Trophoblast cell (in vitro differentiated cells and primary cell): Measurements from ENCODE around the gene YJEFN3.

Source experiments
- DNase-seq, 2 donors: peaks; one replicate each; pipeline ENCODE4 v3.0.0-alpha.2; 2016
- H2AFZ ChIP-seq: 2 replicates; pipeline ENCODE4 v1.6.1; 2013; ENCODE audit warnings: low read length, moderate library complexity, mild to moderate bottlenecking; ENCODE audit not compliant: insufficient read depth, poor library complexity
- H2AK5ac ChIP-seq: 2 replicates; pipeline ENCODE4 v1.6.1; 2013; ENCODE audit warnings: mild to moderate bottlenecking, low read length
- H2BK120ac ChIP-seq: 2 replicates; pipeline ENCODE4 v1.6.1; 2013; ENCODE audit warnings: low read length, mild to moderate bottlenecking, moderate library complexity; ENCODE audit not compliant: insufficient read depth, poor library complexity
- H2BK12ac ChIP-seq: 2 replicates; pipeline ENCODE4 v1.6.1; 2013; ENCODE audit warnings: mild to moderate bottlenecking, low read length, moderate library complexity
- H2BK5ac ChIP-seq: 2 replicates; pipeline ENCODE4 v1.6.1; 2013; ENCODE audit warnings: low read length, low read depth, moderate library complexity, mild to moderate bottlenecking; ENCODE audit not compliant: poor library complexity
- H3K14ac ChIP-seq: 2 replicates; pipeline ENCODE4 v1.6.1; 2013; ENCODE audit warnings: mild to moderate bottlenecking, low read length
- H3K18ac ChIP-seq: 2 replicates; pipeline ENCODE4 v1.6.1; 2013; ENCODE audit warnings: mild to moderate bottlenecking, low read length
- H3K23ac ChIP-seq: 2 replicates; pipeline ENCODE4 v1.6.1; 2013; ENCODE audit warnings: low read length
- H3K27ac ChIP-seq: 2 replicates; pipeline ENCODE4 v1.5.1; 2013; ENCODE audit warnings: low read depth, mild to moderate bottlenecking, inconsistent platforms, low read length, moderate library complexity
- H3K27me3 ChIP-seq: 2 replicates; pipeline ENCODE4 v1.6.1; 2013; ENCODE audit warnings: inconsistent platforms, mild to moderate bottlenecking, low read length, moderate library complexity; ENCODE audit not compliant: insufficient read depth
- H3K36me3 ChIP-seq, 2 experiments: 1 replicate in 1 of 2; 2 replicates in 1 of 2; pipeline ENCODE4 v1.6.1; 2013; ENCODE audit warnings: low read length in 2 of 2, mild to moderate bottlenecking in 2 of 2, moderate library complexity in 1 of 2; ENCODE audit not compliant: insufficient read depth in 2 of 2, control insufficient read depth in 1 of 2
- H3K4ac ChIP-seq: 2 replicates; pipeline ENCODE4 v1.6.1; 2013; ENCODE audit warnings: low read depth, mild to moderate bottlenecking, low read length, moderate library complexity
- H3K4me1 ChIP-seq, 2 experiments: 1 replicate in 1 of 2; 2 replicates in 1 of 2; pipeline ENCODE4 v1.6.1; 2013; ENCODE audit warnings: low read length in 2 of 2, mild to moderate bottlenecking in 2 of 2, moderate library complexity in 1 of 2; ENCODE audit not compliant: insufficient read depth in 2 of 2, control insufficient read depth in 1 of 2
- H3K4me2 ChIP-seq: 2 replicates; pipeline ENCODE4 v1.6.1; 2013; ENCODE audit warnings: inconsistent platforms, mild to moderate bottlenecking, low read length, moderate library complexity
- H3K4me3 ChIP-seq: 2 replicates; pipeline ENCODE4 v1.5.1; 2013; ENCODE audit warnings: mild to moderate bottlenecking, low read depth, low read length, inconsistent platforms
- H3K79me1 ChIP-seq: one replicate; pipeline ENCODE4 v1.6.1; 2013; ENCODE audit warnings: low read length
- H3K79me2 ChIP-seq: 2 replicates; pipeline ENCODE4 v1.6.1; 2013; ENCODE audit warnings: low read length, mild to moderate bottlenecking; ENCODE audit not compliant: control insufficient read depth, insufficient read depth, poor library complexity
- H3K9ac ChIP-seq: 2 replicates; pipeline ENCODE4 v1.6.1; 2013; ENCODE audit warnings: mild to moderate bottlenecking, low read length
- H3K9me3 ChIP-seq: 2 replicates; pipeline ENCODE4 v1.6.1; 2013; ENCODE audit warnings: low read depth, mild to moderate bottlenecking, control low read depth, inconsistent platforms, low read length; ENCODE audit not compliant: insufficient read depth
- H4K12ac ChIP-seq: 2 replicates; pipeline ENCODE4 v1.6.1; 2013; ENCODE audit warnings: low read depth, mild to moderate bottlenecking, low read length, moderate library complexity
- H4K8ac ChIP-seq: 2 replicates; pipeline ENCODE4 v1.6.1; 2013; ENCODE audit warnings: low read depth, mild to moderate bottlenecking, low read length, moderate library complexity
- H4K91ac ChIP-seq: one replicate; pipeline ENCODE4 v1.6.1; 2013; ENCODE audit warnings: low read depth, mild to moderate bottlenecking, low read length, moderate library complexity
- WGBS: extraction: QIAGEN DNeasy Blood & Tissue Kit; methylation state at CpG from one replicate; pipeline ENCODE4 v1.1.7; 2013; ENCODE audit warnings: missing lambda C conversion rate; ENCODE audit not compliant: insufficient read length, insufficient coverage; ENCODE audit errors: extremely low coverage; 5-methylcytosine and 5-hydroxymethylcytosine counted together

The YJEFN3 gene

GRCh38 chr19:19485998-19486290, 42.8 kb upstream of the YJEFN3 start:
- Histone ChIP-seq H2BK120ac (no peak overlapping the region), H3K27ac (peak overlapping the region; percentile 61), H3K79me2 (peaks cover 16% of the 10 kb centered on the region), H4K8ac (no peak overlapping the region), H3K18ac (peak overlapping the region; percentile 48), H3K9ac (no peak overlapping the region), H2AK5ac (no peak overlapping the region), H3K4me2 (no peak overlapping the region), H3K4ac (no peak overlapping the region), H4K91ac (peak overlapping the region; percentile 16), H3K79me1 (peaks cover 15% of the 10 kb centered on the region), H2AFZ (no peak overlapping the region), H4K12ac (no peak overlapping the region), H3K36me3 (peaks cover 22 to 23% of the 10 kb centered on the region in 2 experiments), H3K9me3 (no peaks in the 10 kb centered on the region), H3K14ac (no peak overlapping the region), H3K4me1 (peaks cover 49 to 53% of the 10 kb centered on the region in 2 experiments), H2BK5ac (peak overlapping the region; percentile 22), H3K4me3 (no peak overlapping the region), H3K27me3 (no peaks in the 10 kb centered on the region), H3K23ac (no peak overlapping the region), H2BK12ac (no peak overlapping the region)
- WGBS: no CpG with 5 or more reads among the region's 5 CpGs
- DNase-seq: no peak

GRCh38 chr19:19486343-19487076, 42.2 kb upstream of the YJEFN3 start:
- peaks cover 16% of the 10 kb centered on the region for H3K79me2 ChIP-seq
- H3K4me3 ChIP-seq: no peak overlapping the region
- DNase-seq: peak; percentile 55 to 58
- H3K27ac ChIP-seq: peak overlapping the region; percentile 27
- no peak overlapping the region for H3K23ac ChIP-seq
- H3K14ac ChIP-seq: peak overlapping the region; percentile 14
- peak overlapping the region; percentile 76 for H3K4ac ChIP-seq
- H3K9ac ChIP-seq: no peak overlapping the region
- H3K4me1 ChIP-seq: peaks cover 49 to 53% of the 10 kb centered on the region in 2 experiments
- peaks cover 15% of the 10 kb centered on the region for H3K79me1 ChIP-seq
- H3K36me3 ChIP-seq: peaks cover 23% of the 10 kb centered on the region in 2 experiments
- no peak overlapping the region for H2AK5ac ChIP-seq
- H2BK5ac ChIP-seq: peak overlapping the region; percentile 18
- H2AFZ ChIP-seq: no peak overlapping the region
- H3K27me3 ChIP-seq: no peaks in the 10 kb centered on the region
- H3K9me3 ChIP-seq: no peaks in the 10 kb centered on the region
- H3K4me2 ChIP-seq: no peak overlapping the region
- peak overlapping the region; percentile 56 for H3K18ac ChIP-seq
- WGBS: no CpG with 5 or more reads among the region's 15 CpGs
- H2BK120ac ChIP-seq: no peak overlapping the region
- no peak overlapping the region for H4K8ac ChIP-seq
- H2BK12ac ChIP-seq: peak overlapping the region; percentile 10
- no peak overlapping the region for H4K12ac ChIP-seq
- peak overlapping the region; percentile 17 for H4K91ac ChIP-seq

DNA sequence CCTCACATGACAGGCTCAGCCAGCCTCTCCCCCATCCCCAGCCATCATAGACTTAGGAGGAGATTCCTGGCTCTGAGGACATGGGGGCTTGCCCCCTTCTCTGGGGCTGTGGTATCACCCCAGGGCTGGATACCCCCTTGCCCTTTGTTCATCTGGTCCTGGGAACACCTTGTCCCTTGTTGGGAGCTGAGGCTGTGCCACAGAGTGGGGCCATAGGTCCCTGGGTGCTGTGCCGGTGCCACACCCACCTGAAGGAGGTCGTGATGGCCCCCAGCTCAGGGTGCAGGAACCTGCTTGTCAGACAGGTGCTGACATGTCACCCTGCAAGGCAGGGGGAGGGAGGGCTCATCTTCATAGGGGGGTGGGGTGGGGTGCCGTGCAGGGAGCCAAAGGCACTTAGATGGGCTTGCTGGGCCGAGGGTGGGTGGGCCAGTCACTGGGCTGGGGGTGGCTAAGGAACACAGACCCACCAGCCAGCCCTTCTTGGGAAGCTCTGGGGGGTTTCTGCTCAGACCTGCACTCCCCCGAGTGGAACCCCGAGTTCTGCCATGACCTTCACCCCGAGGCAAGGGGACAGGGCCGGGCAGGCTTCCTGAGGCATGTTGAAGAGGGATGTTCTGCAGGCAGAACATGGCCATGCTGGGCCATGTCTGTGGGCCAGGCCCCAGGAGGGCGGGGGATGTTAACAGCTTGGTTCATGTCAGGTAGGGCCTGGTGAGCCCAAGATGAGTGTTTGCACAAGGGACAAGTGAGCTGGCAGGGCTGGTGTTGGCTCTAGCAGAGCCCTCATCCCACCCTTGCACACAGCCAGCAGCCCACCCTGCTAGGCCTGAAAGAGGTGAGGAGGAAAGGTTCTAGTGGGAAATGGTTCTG, 41.4 kb upstream of the YJEFN3 start:
- Histone ChIP-seq H2BK5ac (no peak overlapping the region), H3K18ac (peak overlapping the region; percentile 56), H3K4me1 (peaks cover 49 to 53% of the 10 kb centered on the region in 2 experiments), H3K79me2 (peaks cover 16% of the 10 kb centered on the region), H4K12ac (no peak overlapping the region), H3K23ac (no peak overlapping the region), H3K4ac (peak overlapping the region; percentile 76), H2BK120ac (no peak overlapping the region), H2BK12ac (peak overlapping the region; percentile 29), H3K9ac (no peak overlapping the region), H3K36me3 (peaks cover 27 to 29% of the 10 kb centered on the region in 2 experiments), H2AK5ac (no peak overlapping the region), H3K9me3 (no peaks in the 10 kb centered on the region), H4K8ac (peak overlapping the region; percentile 44), H3K79me1 (peaks cover 15% of the 10 kb centered on the region), H3K4me3 (no peak overlapping the region), H3K14ac (peak overlapping the region; percentile 14), H3K27me3 (no peaks in the 10 kb centered on the region), H3K27ac (peak overlapping the region; percentile 24), H4K91ac (peak overlapping the region; percentile 17), H2AFZ (no peak overlapping the region), H3K4me2 (no peak overlapping the region)
- DNase-seq: no peak
- no CpG with 5 or more reads among the region's 9 CpGs for WGBS

DNA sequence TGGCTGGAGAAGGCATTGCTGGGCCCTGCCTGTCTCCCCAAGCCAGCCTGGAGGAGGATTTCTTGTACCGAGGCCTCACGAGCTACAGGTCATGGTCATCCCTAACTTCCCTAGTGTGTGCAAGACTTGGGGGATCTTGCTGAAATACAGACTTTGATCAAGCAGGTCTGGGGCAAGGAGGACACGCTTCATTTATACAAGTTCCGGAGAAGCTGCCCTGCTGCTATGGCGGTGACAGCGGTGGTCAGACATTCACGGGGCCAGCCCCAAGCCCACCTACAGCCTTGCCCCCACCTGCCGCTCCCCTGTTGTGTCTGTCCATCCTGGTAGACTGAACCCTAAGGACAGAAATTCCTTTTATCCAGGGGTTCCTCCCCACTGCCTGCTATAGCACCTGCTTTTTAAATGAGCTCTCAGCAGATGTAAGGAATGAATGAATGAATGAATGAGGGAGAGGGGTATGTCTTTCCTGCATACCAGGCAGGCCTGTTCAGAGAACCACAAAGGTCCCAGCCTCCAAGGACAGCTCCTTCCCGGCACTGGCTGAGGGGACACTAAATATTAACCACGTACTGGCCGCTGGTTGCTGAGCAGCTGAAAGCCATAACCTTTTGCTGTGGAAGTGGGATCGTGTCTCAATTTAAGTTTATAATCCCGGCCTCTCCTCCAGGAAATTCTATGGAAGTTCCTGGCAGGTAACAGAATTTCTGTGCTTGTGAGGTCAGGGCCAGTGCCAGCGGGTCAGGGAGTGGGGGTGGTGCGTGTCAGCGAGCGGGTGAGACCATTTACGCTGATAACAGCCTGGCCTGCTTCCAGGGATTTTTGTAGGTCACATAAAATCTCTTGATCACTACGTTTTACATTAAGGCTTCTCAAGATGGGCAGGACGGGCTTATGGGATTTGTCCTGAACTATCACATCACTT, 40.5 kb upstream of the YJEFN3 start:
- peak overlapping the region; percentile 42 for H2BK120ac ChIP-seq
- H4K8ac ChIP-seq: no peak overlapping the region
- no peak overlapping the region for H3K14ac ChIP-seq
- peaks cover 28 to 30% of the 10 kb centered on the region in 2 experiments for H3K36me3 ChIP-seq
- peak overlapping the region; percentile 16 for H4K12ac ChIP-seq
- DNase-seq: peak in 1 of 2 donors; percentile 21
- no peak overlapping the region for H2AFZ ChIP-seq
- H3K79me1 ChIP-seq: peaks cover 15% of the 10 kb centered on the region
- H3K9ac ChIP-seq: no peak overlapping the region
- peak overlapping the region; percentile 81 for H3K27ac ChIP-seq
- H3K4me1 ChIP-seq: peaks cover 49 to 53% of the 10 kb centered on the region in 2 experiments
- H3K79me2 ChIP-seq: peaks cover 16% of the 10 kb centered on the region
- no peak overlapping the region for H2AK5ac ChIP-seq
- H3K23ac ChIP-seq: no peak overlapping the region
- no peaks in the 10 kb centered on the region for H3K9me3 ChIP-seq
- H2BK12ac ChIP-seq: peak overlapping the region; percentile 44
- no CpG with 5 or more reads among the region's 20 CpGs for WGBS
- H4K91ac ChIP-seq: peak overlapping the region; percentile 45
- H3K27me3 ChIP-seq: no peaks in the 10 kb centered on the region
- H3K4ac ChIP-seq: peak overlapping the region; percentile 19
- H3K4me2 ChIP-seq: no peak overlapping the region
- peak overlapping the region; percentile 42 for H2BK5ac ChIP-seq
- no peak overlapping the region for H3K4me3 ChIP-seq
- peak overlapping the region; percentile 31 for H3K18ac ChIP-seq
